ENCODE measurements around the gene WDR1. TPM values are rescaled to one million over a fixed set of nuclear protein-coding genes. Genes with fewer than 3 reads are reported as not detected.

The WDR1 gene
- total and polyA plus RNA-seq, 2 donors (not counting 3 experiments of a cell fraction or from before 2014, with no cell fraction given): 590 to 660 TPM

DNA sequence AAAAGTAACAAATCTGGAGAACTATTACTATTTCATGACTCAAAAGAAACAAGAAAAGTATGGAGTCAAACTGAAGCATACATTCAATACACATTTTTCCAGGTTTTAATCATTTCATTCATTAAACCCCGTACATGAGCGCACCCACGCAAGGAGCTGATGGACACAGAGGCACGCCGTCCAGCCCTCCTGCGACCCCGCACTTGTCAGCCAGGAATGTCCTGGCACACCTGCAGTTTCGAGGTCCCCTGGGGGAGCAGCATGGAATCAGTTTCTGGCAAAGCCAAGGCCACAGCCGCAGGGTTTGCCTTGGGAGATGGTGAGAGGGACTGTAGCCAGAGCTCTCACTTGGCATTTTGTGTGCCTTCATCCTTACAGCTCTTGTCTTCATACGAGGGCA is 82.5 kb downstream of the WDR1 start:
- no peak for DNase-seq (ENCODE audit: low read depth, low spot score)
- Histone ChIP-seq H3K36me3 (ENCODE audit: control insufficient read depth in 2 of 2, extremely low read depth in 1 of 2, insufficient read depth in 2 of 2, low read length in 2 of 2) (no peaks in the 10 kb centered on the region), H3K9me3 (replicated peaks; ENCODE audit: control insufficient read depth, insufficient read depth, low read length) (no peaks in the 10 kb centered on the region), H3K79me2 (ENCODE audit: control insufficient read depth, insufficient read depth, low read length) (no peaks in the 10 kb centered on the region), H3K9ac (replicated peaks; ENCODE audit: extremely low read depth, insufficient read depth, low read length) (no peak overlapping the region), H2AFZ (ENCODE audit: low read depth, low read length) (no peak overlapping the region), H3K27me3 (ENCODE audit: control insufficient read depth in 2 of 2, insufficient read depth in 2 of 2, low read length in 2 of 2) (no peaks in the 10 kb centered on the region), H3K27ac (ENCODE audit: insufficient read depth, low read depth, low read length) (no peak overlapping the region), H3K9me1 (replicated peaks; ENCODE audit: control insufficient read depth, extremely low read depth, insufficient read depth, low read length) (no peaks in the 10 kb centered on the region), H4K20me1 (replicated peaks; ENCODE audit: control insufficient read depth, extremely low read depth, insufficient read depth, low read length) (no peaks in the 10 kb centered on the region), H3K4me3 (replicated peaks in 1 of 3; ENCODE audit: insufficient read depth in 1 of 3, low read depth in 1 of 3, low read length in 3 of 3) (no peak overlapping the region), H3K4me1 (ENCODE audit: control insufficient read depth, extremely low read depth, insufficient read depth, low read length) (peaks cover 2% of the 10 kb centered on the region), H3K4me2 (ENCODE audit: insufficient read depth, low read length) (no peak overlapping the region)
- intact Hi-C loops (cut with micrococcal nuclease): no loop called here
- no TSS peak for BruUV-seq (replicated peaks)
- no peak for FAIRE-seq
- POLR2A ChIA-PET: no interaction called here
- TF ChIP-seq EZH2 (IDR thresholded peaks at IDR 0.05; ENCODE audit: borderline replicate concordance, low read depth, low read length, severe bottlenecking): no peak
- no peak for TF ChIP-seq FOS (IDR thresholded peaks at IDR 0.05; ENCODE audit: borderline replicate concordance, insufficient read depth, low read length)
- TF ChIP-seq MYC (IDR thresholded peaks at IDR 0.05; ENCODE audit: low read depth, low read length): no peak
- TF ChIP-seq, protein P1, sequence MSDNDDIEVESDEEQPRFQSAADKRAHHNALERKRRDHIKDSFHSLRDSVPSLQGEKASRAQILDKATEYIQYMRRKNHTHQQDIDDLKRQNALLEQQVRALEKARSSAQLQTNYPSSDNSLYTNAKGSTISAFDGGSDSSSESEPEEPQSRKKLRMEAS (IDR thresholded peaks at IDR 0.05; ENCODE audit: insufficient read depth, insufficient read length): no peak
- TF ChIP-seq POLR2A (IDR thresholded peaks at IDR 0.05; ENCODE audit: low read depth, low read length): no peak
- TF ChIP-seq, protein P2, sequence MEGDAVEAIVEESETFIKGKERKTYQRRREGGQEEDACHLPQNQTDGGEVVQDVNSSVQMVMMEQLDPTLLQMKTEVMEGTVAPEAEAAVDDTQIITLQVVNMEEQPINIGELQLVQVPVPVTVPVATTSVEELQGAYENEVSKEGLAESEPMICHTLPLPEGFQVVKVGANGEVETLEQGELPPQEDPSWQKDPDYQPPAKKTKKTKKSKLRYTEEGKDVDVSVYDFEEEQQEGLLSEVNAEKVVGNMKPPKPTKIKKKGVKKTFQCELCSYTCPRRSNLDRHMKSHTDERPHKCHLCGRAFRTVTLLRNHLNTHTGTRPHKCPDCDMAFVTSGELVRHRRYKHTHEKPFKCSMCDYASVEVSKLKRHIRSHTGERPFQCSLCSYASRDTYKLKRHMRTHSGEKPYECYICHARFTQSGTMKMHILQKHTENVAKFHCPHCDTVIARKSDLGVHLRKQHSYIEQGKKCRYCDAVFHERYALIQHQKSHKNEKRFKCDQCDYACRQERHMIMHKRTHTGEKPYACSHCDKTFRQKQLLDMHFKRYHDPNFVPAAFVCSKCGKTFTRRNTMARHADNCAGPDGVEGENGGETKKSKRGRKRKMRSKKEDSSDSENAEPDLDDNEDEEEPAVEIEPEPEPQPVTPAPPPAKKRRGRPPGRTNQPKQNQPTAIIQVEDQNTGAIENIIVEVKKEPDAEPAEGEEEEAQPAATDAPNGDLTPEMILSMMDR (IDR thresholded peaks at IDR 0.05; ENCODE audit: extremely low read depth in 1 of 2, insufficient read depth in 1 of 2, low read depth in 1 of 2, low read length in 2 of 2): no peak
- dilution Hi-C loops (cut with MboI; ENCODE audit: extremely low pct_ligation_motif_present, low sequenced_read_pairs): no loop called here
- CTCF ChIA-PET: interaction anchor here (1.5 kb wide), 1 partner anchor 29 kb away, joined by 3 read pairs; no protein-coding TSS in a partner anchor
